Lower leg skin (tissue), 4 donors: ENCODE data around the gene NT5DC2. TPM values are rescaled to one million over a fixed set of nuclear protein-coding genes. Genes with fewer than 3 reads are reported as not detected.
A peak's percentile ranks its signal among the peaks of the same experiment; 100 is the strongest.

Experiments
- DNase-seq, 2 donors: peaks; one replicate each; pipeline ENCODE4 v3.0.0-alpha.2; 2019; ENCODE audit warnings: low spot score in 2 of 2
- H3K4me3 ChIP-seq: fragments of 200-600 bp; sonication (generic); 2 replicates; pipeline ENCODE4 v1.5.1; 2017; ENCODE audit warnings: mild to moderate bottlenecking, low read depth; ENCODE audit not compliant: poor library complexity, severe bottlenecking
- CTCF ChIP-seq, 3 donors: fragments of 450-650 bp; IDR thresholded peaks; one replicate each; pipeline ENCODE4 v1.5.1; 2016; ENCODE audit warnings: antibody characterized with exemption in 3 of 3, mild to moderate bottlenecking in 3 of 3, moderate library complexity in 2 of 3
- POLR2A ChIP-seq, 2 donors: fragments of 450-650 bp; IDR thresholded peaks; one replicate each; pipeline ENCODE4 v1.6.1; 2016 to 2017; ENCODE audit warnings: antibody characterized with exemption in 2 of 2, mild to moderate bottlenecking in 1 of 2, moderate library complexity in 1 of 2
- WGBS, 2 donors: methylation state at CpG; one replicate each; pipeline ENCODE4 v1.1.5; 2018; 5-methylcytosine and 5-hydroxymethylcytosine counted together
- intact Hi-C: fragments of 100-400 bp; cut with DNase I; formaldehyde crosslinking; loops from one replicate; pipeline ENCODE4 v1.15.0; 2023; ENCODE audit warnings: low total_unique reads
- total RNA-seq, 4 donors: library from RNA; depleted of rRNA; stranded (reverse); fragments of >200 nt; gene quantifications; one replicate each; pipeline ENCODE4 v1.1.0, GENCODE V29; 2016

Gene NT5DC2
- 10 to 100 TPM; 40.3 to 61.4 (median 48.0) TPM for total RNA-seq

GRCh38 chr3:52533623-52534280 lies at the start of gene NT5DC2:
Gene NT5DC2, minus strand, starts transcription at chr3:52533857. Its CDS starts 120 bp downstream, at chr3:52533737.
- intact Hi-C loops = no loop called here
- no peak for TF ChIP-seq POLR2A (IDR thresholded peaks at IDR 0.05)
- peak within 1 kb of the TSS; percentile 46 for H3K4me3 ChIP-seq
- WGBS, 2 donors = 3 to 7% methylated on average over 3 to 8 of the region's 91 CpGs
- DNase-seq = peak in 1 of 2 donors; percentile 91

DNA sequence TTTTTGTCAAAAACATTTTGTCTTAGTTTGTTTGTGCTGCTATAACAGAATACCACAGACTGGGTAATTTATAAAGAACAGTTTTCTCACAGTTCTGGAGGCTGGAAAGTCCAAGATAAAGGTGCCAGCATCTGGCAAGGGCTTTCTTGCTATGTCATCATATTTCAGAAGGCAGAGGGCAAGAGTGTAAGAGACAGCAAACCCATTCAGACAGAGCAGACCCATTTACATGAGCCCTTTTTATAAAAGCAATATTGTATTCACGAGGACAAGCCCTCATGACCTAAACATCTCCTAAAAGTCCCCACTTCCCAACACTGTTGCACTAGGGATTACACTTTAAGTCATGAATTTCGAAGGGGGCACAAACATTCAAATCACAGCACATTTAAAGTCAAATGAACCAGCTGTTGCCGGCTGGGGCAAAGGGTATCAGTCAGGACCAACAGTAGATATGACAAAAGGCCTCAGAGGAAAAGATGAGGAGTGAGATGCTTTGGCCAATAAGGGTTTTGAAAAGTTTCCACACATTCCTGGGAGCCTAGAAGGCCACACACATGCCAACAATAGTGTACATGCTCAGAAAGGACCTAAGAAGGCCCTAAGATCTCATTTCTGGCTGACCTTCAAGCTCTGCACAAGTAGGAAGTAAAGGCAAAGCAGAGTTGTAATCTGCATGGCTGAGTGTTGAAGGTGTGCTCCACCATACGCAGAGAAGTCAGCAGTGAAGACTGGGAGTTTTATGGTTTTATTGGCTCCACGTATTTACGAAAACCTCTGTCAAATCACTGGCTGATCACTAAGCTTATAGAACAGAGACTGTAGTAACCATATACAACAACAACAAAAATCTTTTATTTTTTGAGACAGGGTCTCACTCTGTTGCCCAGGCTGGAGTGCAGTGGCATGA lies 40.7 kb upstream of the NT5DC2 start:
- 93 to 96% methylated on average over 6 of the region's 6 CpGs for WGBS, 2 donors
- TF ChIP-seq POLR2A (IDR thresholded peaks at IDR 0.05) (no peak), CTCF (IDR thresholded peaks at IDR 0.05) (no peak)
- DNase-seq = no peak
- no peak overlapping the region for H3K4me3 ChIP-seq
- intact Hi-C loops = no loop called here

GRCh38 chr3:52572221-52572620 lies 38.6 kb upstream of the NT5DC2 start:
- H3K4me3 ChIP-seq = no peak overlapping the region

GRCh38 chr3:52570076-52570475 lies 36.4 kb upstream of the NT5DC2 start:
- H3K4me3 ChIP-seq = no peak overlapping the region
- WGBS, 2 donors = 96 to 97% methylated on average over 4 of the region's 4 CpGs
- no peak for DNase-seq
- intact Hi-C loops = no loop called here
- TF ChIP-seq POLR2A (IDR thresholded peaks at IDR 0.05) (no peak), CTCF (IDR thresholded peaks at IDR 0.05) (no peak)

More at GRCh38 chr3:52572221-52572620, 38.6 kb upstream of the NT5DC2 start:
- DNase-seq = no peak
- intact Hi-C loops = no loop called here
- WGBS, 2 donors = 82% methylated on average over 6 of the region's 6 CpGs
- TF ChIP-seq CTCF (IDR thresholded peaks at IDR 0.05) (no peak), POLR2A (IDR thresholded peaks at IDR 0.05) (no peak)

- H3K4me3 ChIP-seq = no peak overlapping the region
- no peak for DNase-seq
- WGBS, 2 donors = 93 to 94% methylated on average over 2 of the region's 2 CpGs
- intact Hi-C loops = no loop called here
- TF ChIP-seq POLR2A (IDR thresholded peaks at IDR 0.05) (no peak), CTCF (IDR thresholded peaks at IDR 0.05) (no peak)
Observed at GRCh38 chr3:52568069-52568468, 34.4 kb upstream of the NT5DC2 start.

- 93 to 96% methylated on average over 2 of the region's 2 CpGs for WGBS, 2 donors
- no peak for TF ChIP-seq POLR2A (IDR thresholded peaks at IDR 0.05)
- TF ChIP-seq CTCF (IDR thresholded peaks at IDR 0.05) = no peak
- intact Hi-C loops = no loop called here
- no peak overlapping the region for H3K4me3 ChIP-seq
- DNase-seq = no peak
Observed at GRCh38 chr3:52563984-52564383, 30.3 kb upstream of the NT5DC2 start.
